Amniotic epithelial cell (primary cell): ENCODE measurements around the gene NINJ2.

ENCODE experiments used
- DNase-seq: peaks from one replicate; pipeline ENCODE4 v3.0.0-alpha.2; 2010; ENCODE audit warnings: low read depth

The NINJ2 gene

GRCh38 chr12:527729-528128 lies 135.5 kb downstream of the NINJ2 start:
- DNase-seq, result no peak

GRCh38 chr12:527241-527640 lies 136.0 kb downstream of the NINJ2 start:
- no peak for DNase-seq

- no peak for DNase-seq
Observed at GRCh38 chr12:526089-526488, 137.2 kb downstream of the NINJ2 start.

GRCh38 chr12:524167-524951 lies 138.9 kb downstream of the NINJ2 start:
- DNase-seq, result peak; percentile 42

GRCh38 chr12:522692-523378 lies 140.4 kb downstream of the NINJ2 start:
- no peak for DNase-seq

- DNase-seq, result no peak
Observed at GRCh38 chr12:520119-520518, 143.1 kb downstream of the NINJ2 start.

GRCh38 chr12:517538-517937 lies 145.7 kb downstream of the NINJ2 start:
- peak; percentile 26 for DNase-seq
